H7 (cell line): ENCODE data around the gene DNAH11. TPM values are rescaled to one million over a fixed set of nuclear protein-coding genes. Genes with fewer than 3 reads are reported as not detected.

Experiments
- DNase-seq: peaks from one replicate; pipeline ENCODE4 v3.0.0; 2012
- H3K27me3 ChIP-seq: 2 replicates; pipeline ENCODE4 v1.6.0; 2011; ENCODE audit warnings: mild to moderate bottlenecking, low read length; ENCODE audit not compliant: control insufficient read depth, insufficient read depth
- H3K36me3 ChIP-seq: replicated peaks from 2 replicates; pipeline ENCODE4 v1.5.1; 2011; ENCODE audit warnings: low read length; ENCODE audit not compliant: control insufficient read depth, insufficient read depth
- H3K4me3 ChIP-seq: 2 replicates; pipeline ENCODE4 v1.5.1; 2011; ENCODE audit warnings: low read depth, mild to moderate bottlenecking, control low read depth, low read length, moderate library complexity; ENCODE audit not compliant: insufficient read depth
- total RNA-seq: library from RNA; depleted of rRNA; stranded (reverse); fragments of >200 nt; shearing (Covaris generic); gene quantifications from 2 replicates; pipeline ENCODE4 v1.2.3, GENCODE V29; 2014

DNAH11 gene
- total RNA-seq, 1 experiment from 2014 or later = 1.6 TPM

- no peak overlapping the region for H3K4me3 ChIP-seq
- no peaks in the 10 kb centered on the region for H3K27me3 ChIP-seq
- DNase-seq = no peak
- H3K36me3 ChIP-seq = no peaks in the 10 kb centered on the region
These were observed 200.7 kb downstream of the DNAH11 start for GRCh38 chr7:21743493-21743892.

GRCh38 chr7:21746949-21747348 is 204.1 kb downstream of the DNAH11 start:
- H3K27me3 ChIP-seq = no peaks in the 10 kb centered on the region
- no peak for DNase-seq
- no peaks in the 10 kb centered on the region for H3K36me3 ChIP-seq
- H3K4me3 ChIP-seq = no peak overlapping the region

GRCh38 chr7:21747806-21748205 is 205.0 kb downstream of the DNAH11 start:
- H3K36me3 ChIP-seq = no peaks in the 10 kb centered on the region
- DNase-seq = no peak
- H3K27me3 ChIP-seq = no peaks in the 10 kb centered on the region
- no peak overlapping the region for H3K4me3 ChIP-seq

- Histone ChIP-seq H3K36me3 (no peaks in the 10 kb centered on the region), H3K4me3 (no peak overlapping the region), H3K27me3 (no peaks in the 10 kb centered on the region)
- DNase-seq = no peak
These were observed 206.5 kb downstream of the DNAH11 start for GRCh38 chr7:21749378-21749777.

GRCh38 chr7:21753071-21753470 is 210.2 kb downstream of the DNAH11 start:
- peak; percentile 16 for DNase-seq
- Histone ChIP-seq H3K4me3 (no peak overlapping the region), H3K36me3 (no peaks in the 10 kb centered on the region), H3K27me3 (no peaks in the 10 kb centered on the region)

GRCh38 chr7:21754963-21755362 is 212.1 kb downstream of the DNAH11 start:
- DNase-seq = peak; percentile 2
- Histone ChIP-seq H3K4me3 (no peak overlapping the region), H3K36me3 (no peaks in the 10 kb centered on the region), H3K27me3 (no peaks in the 10 kb centered on the region)

- Histone ChIP-seq H3K27me3 (no peaks in the 10 kb centered on the region), H3K36me3 (no peaks in the 10 kb centered on the region), H3K4me3 (no peak overlapping the region)
- DNase-seq = no peak
These were observed 214.9 kb downstream of the DNAH11 start for GRCh38 chr7:21757537-21758282.

- Histone ChIP-seq H3K36me3 (no peaks in the 10 kb centered on the region), H3K4me3 (no peak overlapping the region), H3K27me3 (no peaks in the 10 kb centered on the region)
- no peak for DNase-seq
These were observed 215.4 kb downstream of the DNAH11 start for GRCh38 chr7:21758286-21758685.

GRCh38 chr7:21762469-21762868 is 219.6 kb downstream of the DNAH11 start:
- Histone ChIP-seq H3K36me3 (no peaks in the 10 kb centered on the region), H3K4me3 (no peak overlapping the region), H3K27me3 (no peaks in the 10 kb centered on the region)
- no peak for DNase-seq

- Histone ChIP-seq H3K36me3 (no peaks in the 10 kb centered on the region), H3K27me3 (no peaks in the 10 kb centered on the region; the same call in 1 of the 2 replicates), H3K4me3 (no peak overlapping the region)
- DNase-seq = no peak
These were observed 221.0 kb downstream of the DNAH11 start for GRCh38 chr7:21763818-21764217.

- Histone ChIP-seq H3K36me3 (no peaks in the 10 kb centered on the region), H3K4me3 (no peak overlapping the region), H3K27me3 (no peaks in the 10 kb centered on the region; the same call in 1 of the 2 replicates)
These were observed 223.4 kb downstream of the DNAH11 start for GRCh38 chr7:21766218-21766617.

GRCh38 chr7:21767300-21767900 is 224.6 kb downstream of the DNAH11 start:
- peak; percentile 19 for DNase-seq
- Histone ChIP-seq H3K36me3 (no peaks in the 10 kb centered on the region), H3K27me3 (no peaks in the 10 kb centered on the region; the same call in 1 of the 2 replicates), H3K4me3 (no peak overlapping the region)

More at GRCh38 chr7:21766218-21766617, 223.4 kb downstream of the DNAH11 start:
- DNase-seq = no peak

- H3K4me3 ChIP-seq = no peak overlapping the region
- no peaks in the 10 kb centered on the region for H3K36me3 ChIP-seq
- H3K27me3 ChIP-seq = no peaks in the 10 kb centered on the region; the same call in 1 of the 2 replicates
- DNase-seq = no peak
These were observed 225.4 kb downstream of the DNAH11 start for GRCh38 chr7:21768279-21768678.

GRCh38 chr7:21771266-21771665 is 228.4 kb downstream of the DNAH11 start:
- Histone ChIP-seq H3K36me3 (no peaks in the 10 kb centered on the region), H3K4me3 (no peak overlapping the region), H3K27me3 (no peaks in the 10 kb centered on the region; the same call in 1 of the 2 replicates)
- DNase-seq = no peak

GRCh38 chr7:21771906-21772610 is 229.2 kb downstream of the DNAH11 start:
- Histone ChIP-seq H3K4me3 (no peak overlapping the region), H3K36me3 (no peaks in the 10 kb centered on the region), H3K27me3 (no peaks in the 10 kb centered on the region; the same call in 1 of the 2 replicates)
- DNase-seq = peak; percentile 17
